ENCODE data around the gene COX8A.

- no peak for TF ChIP-seq POLR2AphosphoS5 (IDR thresholded peaks at IDR 0.05; ENCODE audit: borderline replicate concordance, low read depth, low read length)
- TF ChIP-seq EZH2 (IDR thresholded peaks at IDR 0.05) = no peak
These were observed 29.6 kb downstream of the COX8A start for GRCh38 chr11:64003807-64004589.

Measured in SK-N-MC (cell line).